Effector memory CD4-positive, alpha-beta T cell (primary cell): Measurements from ENCODE around the gene ATRIP.
"Not testable (repeated sequence)": the region's sequence is repeated elsewhere in the genome, so short reads cannot be mapped to it uniquely, and the experiment has no call there.

Experiments
- DNase-seq, 3 donors: peaks; one replicate each; pipeline ENCODE4 v3.0.0-alpha.2; 2020
- H3K27ac ChIP-seq: 2 replicates; pipeline ENCODE4 v1.7.0; 2013; ENCODE audit warnings: mild to moderate bottlenecking, low read length, moderate library complexity; ENCODE audit not compliant: insufficient read depth, poor library complexity, severe bottlenecking
- H3K27me3 ChIP-seq: replicated peaks from 2 replicates; pipeline ENCODE4 v1.7.0; 2013; ENCODE audit warnings: mild to moderate bottlenecking, low read length; ENCODE audit not compliant: insufficient read depth, control insufficient read depth, poor library complexity, severe bottlenecking
- H3K36me3 ChIP-seq: 2 replicates; pipeline ENCODE4 v1.7.0; 2013; ENCODE audit warnings: mild to moderate bottlenecking, low read length, moderate library complexity; ENCODE audit not compliant: control insufficient read depth, insufficient read depth
- H3K4me1 ChIP-seq: 2 replicates; pipeline ENCODE4 v1.7.0; 2013; ENCODE audit warnings: low read length, mild to moderate bottlenecking; ENCODE audit not compliant: control insufficient read depth, insufficient read depth, poor library complexity, severe bottlenecking
- H3K4me3 ChIP-seq: 2 replicates; pipeline ENCODE4 v1.7.0; 2013; ENCODE audit warnings: low read length, low read depth, mild to moderate bottlenecking; ENCODE audit not compliant: insufficient read depth, poor library complexity, severe bottlenecking
- H3K9me3 ChIP-seq: 2 replicates; pipeline ENCODE4 v1.7.0; 2013; ENCODE audit warnings: mild to moderate bottlenecking, low read length, moderate library complexity; ENCODE audit not compliant: control insufficient read depth

The ATRIP gene

DNA sequence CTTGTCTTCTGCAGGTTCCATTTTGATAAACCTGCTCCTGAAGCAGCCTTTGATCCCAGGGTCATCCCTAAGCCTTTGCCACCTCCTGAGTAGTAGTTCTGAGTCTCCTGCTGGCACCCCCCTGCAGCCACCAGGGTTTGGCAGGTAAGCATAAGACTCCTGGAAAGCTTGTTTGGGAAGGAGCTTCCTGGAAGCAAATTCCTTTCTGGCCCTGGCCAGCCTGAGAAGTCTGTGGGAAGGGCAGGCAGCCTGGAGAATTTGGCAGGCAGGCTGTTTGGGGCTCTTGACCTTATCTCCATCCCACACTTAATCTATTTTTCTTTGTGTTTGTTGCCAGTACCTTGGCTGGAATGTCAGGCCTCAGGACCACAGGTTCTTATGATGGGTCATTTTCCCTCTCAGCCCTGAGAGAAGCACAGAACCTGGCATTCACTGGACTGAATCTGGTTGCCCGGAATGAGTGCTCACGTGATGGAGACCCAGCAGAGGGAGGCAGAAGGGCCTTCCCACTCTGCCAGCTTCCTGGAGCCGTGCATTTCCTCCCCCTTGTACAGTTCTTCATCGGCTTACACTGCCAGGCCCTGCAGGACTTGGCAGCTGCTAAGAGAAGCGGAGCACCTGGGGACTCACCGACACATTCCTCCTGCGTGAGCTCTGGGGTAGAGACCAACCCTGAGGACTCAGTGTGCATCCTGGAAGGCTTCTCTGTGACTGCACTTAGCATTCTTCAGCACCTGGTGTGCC, 13.4 kb downstream of the ATRIP start:
- no peaks in the 10 kb centered on the region for H3K27me3 ChIP-seq
- H3K36me3 ChIP-seq, result peaks cover 34% of the 10 kb centered on the region
- no peaks in the 10 kb centered on the region for H3K9me3 ChIP-seq
- no peak overlapping the region for H3K27ac ChIP-seq
- H3K4me3 ChIP-seq, result no peak overlapping the region
- no peak for DNase-seq
- H3K4me1 ChIP-seq, result no peaks in the 10 kb centered on the region

DNA sequence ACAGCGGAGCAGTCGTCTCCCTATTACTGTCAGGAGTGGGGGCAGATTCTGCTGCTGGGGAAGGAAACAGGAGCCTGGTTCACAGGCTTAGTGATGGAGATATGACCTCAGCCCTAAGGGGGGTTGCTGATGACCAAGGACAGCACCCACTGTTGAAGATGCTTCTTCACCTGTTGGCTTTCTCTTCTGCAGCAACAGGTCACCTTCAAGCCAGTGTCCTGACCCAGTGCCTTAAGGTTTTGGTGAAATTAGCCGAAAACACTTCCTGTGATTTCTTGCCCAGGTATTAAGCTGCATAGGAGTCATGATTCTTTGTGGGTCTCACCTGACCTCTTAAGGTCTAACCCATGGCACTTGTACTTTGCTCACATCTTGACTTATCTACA, 14.0 kb downstream of the ATRIP start:
- H3K27ac ChIP-seq, result no peak overlapping the region
- H3K4me3 ChIP-seq, result no peak overlapping the region
- DNase-seq, result no peak
- peaks cover 3% of the 10 kb centered on the region for H3K4me1 ChIP-seq
- no peaks in the 10 kb centered on the region for H3K27me3 ChIP-seq
- H3K9me3 ChIP-seq, result no peaks in the 10 kb centered on the region
- peaks cover 34% of the 10 kb centered on the region for H3K36me3 ChIP-seq

DNA sequence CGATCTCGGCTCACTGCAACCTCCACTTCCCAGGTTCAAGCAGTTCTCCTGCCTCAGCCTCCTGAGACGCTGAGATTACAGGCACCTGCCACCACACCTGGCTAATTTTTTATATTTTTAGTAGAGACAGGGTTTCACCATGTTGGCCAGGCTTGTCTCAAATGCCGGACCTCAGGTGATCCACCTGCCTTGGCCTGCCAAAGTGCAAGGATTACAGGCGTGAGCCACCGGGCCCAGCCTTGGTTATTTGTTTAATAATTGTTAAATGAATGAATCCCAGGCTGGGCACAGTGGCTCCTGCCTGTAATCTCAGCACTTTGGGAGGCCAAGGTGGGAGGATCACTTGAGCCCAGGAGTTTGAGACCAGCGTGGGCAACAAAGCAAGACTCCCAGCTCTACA, 15.2 kb downstream of the ATRIP start:
- peaks cover 34% of the 10 kb centered on the region for H3K36me3 ChIP-seq
- not testable (repeated sequence) for DNase-seq, H3K27me3 ChIP-seq, H3K9me3 ChIP-seq, H3K4me3 ChIP-seq, H3K27ac ChIP-seq
- peaks cover 15% of the 10 kb centered on the region for H3K4me1 ChIP-seq

DNA sequence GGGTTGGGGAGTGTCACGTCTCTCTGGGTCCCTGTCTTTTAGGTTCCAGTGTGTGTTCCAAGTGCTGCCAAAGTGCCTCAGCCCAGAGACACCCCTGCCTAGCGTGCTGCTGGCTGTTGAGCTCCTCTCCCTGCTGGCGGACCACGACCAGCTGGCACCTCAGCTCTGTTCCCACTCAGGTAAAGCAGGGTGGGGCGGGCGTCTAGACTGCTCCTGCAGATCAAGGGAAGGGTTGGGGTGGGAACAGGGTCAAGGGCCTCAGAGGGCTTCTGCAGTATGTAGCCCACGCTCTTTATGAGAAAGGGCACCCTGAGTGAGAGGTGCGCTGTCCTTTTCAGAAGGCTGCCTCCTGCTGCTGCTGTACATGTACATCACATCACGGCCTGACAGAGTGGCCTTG, 17.2 kb downstream of the ATRIP start:
- Histone ChIP-seq H3K4me3 (no peak overlapping the region), H3K36me3 (peaks cover 45% of the 10 kb centered on the region), H3K4me1 (peaks cover 33% of the 10 kb centered on the region), H3K27ac (no peak overlapping the region), H3K27me3 (no peaks in the 10 kb centered on the region), H3K9me3 (no peaks in the 10 kb centered on the region)
- no peak for DNase-seq

GRCh38 chr3:48464713-48465221, 18.2 kb downstream of the ATRIP start:
- H3K27ac ChIP-seq, result no peak overlapping the region
- peaks cover 46% of the 10 kb centered on the region for H3K36me3 ChIP-seq
- peaks cover 43% of the 10 kb centered on the region for H3K4me1 ChIP-seq
- no peak for DNase-seq
- no peaks in the 10 kb centered on the region for H3K9me3 ChIP-seq
- H3K27me3 ChIP-seq, result no peaks in the 10 kb centered on the region
- no peak overlapping the region for H3K4me3 ChIP-seq

DNA sequence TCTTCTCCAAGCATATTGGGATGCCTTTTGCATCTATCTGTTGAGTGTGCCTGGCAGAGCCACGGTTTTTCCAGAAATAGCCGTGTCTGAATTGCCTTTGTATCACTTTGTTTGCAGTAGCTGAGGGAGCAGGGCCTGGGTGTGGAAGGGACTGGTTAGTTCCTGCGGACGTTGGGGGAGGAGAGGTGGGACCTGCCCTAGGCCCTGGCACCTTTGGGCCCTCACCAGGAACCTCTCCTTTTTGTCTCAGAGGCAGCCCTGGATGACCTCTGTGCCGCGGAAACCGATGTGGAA, 18.6 kb downstream of the ATRIP start:
- H3K4me3 ChIP-seq, result no peak overlapping the region
- H3K9me3 ChIP-seq, result no peaks in the 10 kb centered on the region
- H3K27me3 ChIP-seq, result no peaks in the 10 kb centered on the region
- H3K4me1 ChIP-seq, result peaks cover 47% of the 10 kb centered on the region
- no peak for DNase-seq
- H3K36me3 ChIP-seq, result peaks cover 45% of the 10 kb centered on the region
- H3K27ac ChIP-seq, result peak overlapping the region; percentile 93

GRCh38 chr3:48465531-48466378, 19.2 kb downstream of the ATRIP start:
- peak; percentile 49 to 64 (median 60) for DNase-seq
- peaks cover 53% of the 10 kb centered on the region for H3K4me1 ChIP-seq
- H3K36me3 ChIP-seq, result peaks cover 39% of the 10 kb centered on the region
- peak overlapping the region; percentile 68 for H3K4me3 ChIP-seq
- peak overlapping the region; percentile 93 for H3K27ac ChIP-seq
- no peaks in the 10 kb centered on the region for H3K27me3 ChIP-seq
- H3K9me3 ChIP-seq, result no peaks in the 10 kb centered on the region

GRCh38 chr3:48466386-48467109, 20.0 kb downstream of the ATRIP start:
- Histone ChIP-seq H3K4me3 (peak overlapping the region; percentile 68), H3K4me1 (peaks cover 54% of the 10 kb centered on the region), H3K27me3 (no peaks in the 10 kb centered on the region), H3K36me3 (peaks cover 36% of the 10 kb centered on the region), H3K27ac (peak overlapping the region; percentile 93), H3K9me3 (no peaks in the 10 kb centered on the region)
- DNase-seq, result peak in 2 of 3 donors; percentile 9 to 12

GRCh38 chr3:48467110-48467454, 20.5 kb downstream of the ATRIP start:
- peak overlapping the region; percentile 93 for H3K27ac ChIP-seq
- no peaks in the 10 kb centered on the region for H3K27me3 ChIP-seq
- H3K4me1 ChIP-seq, result peaks cover 59% of the 10 kb centered on the region
- no peak for DNase-seq
- peak overlapping the region; percentile 68 for H3K4me3 ChIP-seq
- H3K9me3 ChIP-seq, result no peaks in the 10 kb centered on the region
- peaks cover 36% of the 10 kb centered on the region for H3K36me3 ChIP-seq
